ENCODE results near the gene VAMP8. TPM values are rescaled to one million over a fixed set of nuclear protein-coding genes. Genes with fewer than 3 reads are reported as not detected.
A peak's percentile ranks its signal among the peaks of the same experiment; 100 is the strongest.
"Not testable (repeated sequence)": the region's sequence is repeated elsewhere in the genome, so short reads cannot be mapped to it uniquely, and the experiment has no call there.

Gene VAMP8
- total and polyA plus RNA-seq, 2 donors (not counting 1 experiment from before 2014, with no cell fraction given): 2.3 to 80.6 TPM

DNA sequence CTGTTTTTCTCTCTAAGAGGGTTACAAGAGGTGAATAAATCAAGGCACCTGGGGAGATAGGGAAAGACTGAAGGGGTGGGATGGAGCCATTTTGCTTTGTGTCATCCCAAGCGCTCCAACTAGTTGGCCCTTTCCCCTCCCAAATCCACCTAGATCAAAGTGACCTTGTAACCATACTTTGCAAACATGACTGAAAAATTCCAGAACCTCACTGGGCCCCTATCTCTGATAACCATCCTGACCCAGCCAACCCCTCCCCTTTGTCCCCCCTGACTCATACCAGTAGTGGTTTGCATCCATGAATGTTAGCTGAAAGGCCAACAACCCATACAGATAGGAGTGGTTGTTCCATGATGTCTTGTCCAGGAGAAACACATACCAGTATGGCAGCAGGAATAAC lies 19.2 kb upstream of the VAMP8 start:
- no peak overlapping the region for H3K4me2 ChIP-seq (ENCODE audit: extremely low read depth, insufficient read depth, low read length)
- H3K4me3 ChIP-seq (replicated peaks in 1 of 4; ENCODE audit: control extremely low read depth in 1 of 4, insufficient read depth in 1 of 4, low read depth in 3 of 4, low read length in 4 of 4): no peak overlapping the region
- peaks cover 26% of the 10 kb centered on the region for H3K79me2 ChIP-seq (ENCODE audit: control insufficient read depth, insufficient read depth, low read length)
- H3K36me3 ChIP-seq (ENCODE audit: control insufficient read depth, insufficient read depth, low read length): peaks cover 20% of the 10 kb centered on the region
- no peaks in the 10 kb centered on the region for H4K20me1 ChIP-seq (ENCODE audit: control insufficient read depth, extremely low read depth, insufficient read depth, low read length)
- H3K9ac ChIP-seq (ENCODE audit: insufficient read depth, low read length): no peak overlapping the region
- no peak for DNase-seq (ENCODE audit: low read depth in 2 of 2)
- TF ChIP-seq, protein P1, sequence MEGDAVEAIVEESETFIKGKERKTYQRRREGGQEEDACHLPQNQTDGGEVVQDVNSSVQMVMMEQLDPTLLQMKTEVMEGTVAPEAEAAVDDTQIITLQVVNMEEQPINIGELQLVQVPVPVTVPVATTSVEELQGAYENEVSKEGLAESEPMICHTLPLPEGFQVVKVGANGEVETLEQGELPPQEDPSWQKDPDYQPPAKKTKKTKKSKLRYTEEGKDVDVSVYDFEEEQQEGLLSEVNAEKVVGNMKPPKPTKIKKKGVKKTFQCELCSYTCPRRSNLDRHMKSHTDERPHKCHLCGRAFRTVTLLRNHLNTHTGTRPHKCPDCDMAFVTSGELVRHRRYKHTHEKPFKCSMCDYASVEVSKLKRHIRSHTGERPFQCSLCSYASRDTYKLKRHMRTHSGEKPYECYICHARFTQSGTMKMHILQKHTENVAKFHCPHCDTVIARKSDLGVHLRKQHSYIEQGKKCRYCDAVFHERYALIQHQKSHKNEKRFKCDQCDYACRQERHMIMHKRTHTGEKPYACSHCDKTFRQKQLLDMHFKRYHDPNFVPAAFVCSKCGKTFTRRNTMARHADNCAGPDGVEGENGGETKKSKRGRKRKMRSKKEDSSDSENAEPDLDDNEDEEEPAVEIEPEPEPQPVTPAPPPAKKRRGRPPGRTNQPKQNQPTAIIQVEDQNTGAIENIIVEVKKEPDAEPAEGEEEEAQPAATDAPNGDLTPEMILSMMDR (conservative IDR thresholded peaks at IDR 0.05 in 1 of 2, IDR thresholded peaks at IDR 0.05 in 1 of 2; ENCODE audit: low read depth in 1 of 2, low read length in 2 of 2): no peak
- TF ChIP-seq EZH2 (IDR thresholded peaks at IDR 0.05; ENCODE audit: low read length, missing control alignments): no peak
- H3K27me3 ChIP-seq (ENCODE audit: control insufficient read depth, insufficient read depth, low read length): no peaks in the 10 kb centered on the region
- no peak overlapping the region for H3K27ac ChIP-seq (ENCODE audit: insufficient read depth, low read length)
- H3K4me1 ChIP-seq (ENCODE audit: control insufficient read depth, extremely low read depth, insufficient read depth, low read length): peaks cover 3% of the 10 kb centered on the region
- no peaks in the 10 kb centered on the region for H3K9me3 ChIP-seq (ENCODE audit: control insufficient read depth, insufficient read depth, low read depth, low read length)
- no peak overlapping the region for H2AFZ ChIP-seq (ENCODE audit: low read length)

DNA sequence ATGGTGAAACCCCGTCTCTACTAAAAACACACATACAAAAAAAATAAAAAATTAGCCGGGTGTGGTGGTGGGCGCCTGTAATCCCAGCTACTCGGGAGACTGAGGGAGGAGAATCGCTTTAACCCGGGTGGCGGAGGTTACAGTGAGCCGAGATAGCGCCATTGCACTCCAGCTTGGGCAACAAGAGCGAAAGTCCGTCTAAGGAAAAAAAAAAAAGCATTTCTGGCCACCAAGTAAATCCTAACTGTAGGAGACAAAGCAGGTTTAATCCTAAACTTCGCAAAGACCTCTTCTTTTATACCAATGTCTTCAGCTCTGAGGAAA lies 17.0 kb upstream of the VAMP8 start:
- Histone ChIP-seq H3K79me2 (ENCODE audit: control insufficient read depth, insufficient read depth, low read length) (peaks cover 26% of the 10 kb centered on the region), H3K27ac (ENCODE audit: insufficient read depth, low read length) (peak overlapping the region; percentile 69), H3K4me3 (replicated peaks in 1 of 4; ENCODE audit: control extremely low read depth in 1 of 4, insufficient read depth in 1 of 4, low read depth in 3 of 4, low read length in 4 of 4) (peak overlapping the region; percentile 77 to 94 (median 92)), H3K4me2 (ENCODE audit: extremely low read depth, insufficient read depth, low read length) (peak overlapping the region; percentile 96), H3K36me3 (ENCODE audit: control insufficient read depth, insufficient read depth, low read length) (peaks cover 13% of the 10 kb centered on the region)
- not testable (repeated sequence) for H2AFZ ChIP-seq (ENCODE audit: low read length); H3K27me3 ChIP-seq (ENCODE audit: control insufficient read depth, insufficient read depth, low read length); H3K9me3 ChIP-seq (ENCODE audit: control insufficient read depth, insufficient read depth, low read depth, low read length); H3K4me1 ChIP-seq (ENCODE audit: control insufficient read depth, extremely low read depth, insufficient read depth, low read length); DNase-seq (ENCODE audit: low read depth in 2 of 2); H4K20me1 ChIP-seq (ENCODE audit: control insufficient read depth, extremely low read depth, insufficient read depth, low read length); H3K9ac ChIP-seq (ENCODE audit: insufficient read depth, low read length)

DNA sequence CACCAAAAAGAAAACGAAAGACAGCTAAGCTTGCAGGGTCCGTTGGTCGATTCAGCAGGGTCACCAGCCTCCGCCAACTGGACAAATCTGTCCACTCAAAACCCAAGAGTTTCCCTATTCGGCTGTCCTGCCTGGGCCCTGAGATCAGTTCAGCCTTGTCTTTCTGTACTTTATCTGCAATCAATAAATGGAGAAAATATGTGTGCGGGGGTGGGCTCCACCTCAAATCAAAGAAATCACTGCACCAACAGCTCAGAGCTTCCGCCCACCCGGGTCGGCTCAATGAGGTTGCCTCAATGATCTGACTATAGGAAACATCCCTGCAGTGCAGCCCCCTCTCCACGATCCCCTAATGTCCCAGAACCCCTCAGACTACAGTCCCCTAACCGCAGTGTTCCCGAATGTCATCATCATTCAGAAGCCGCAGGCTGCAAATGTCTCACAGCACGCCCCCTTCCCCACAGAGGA lies 16.5 kb upstream of the VAMP8 start:
- Histone ChIP-seq H3K9me3 (ENCODE audit: control insufficient read depth, insufficient read depth, low read depth, low read length) (no peaks in the 10 kb centered on the region), H2AFZ (ENCODE audit: low read length) (no peak overlapping the region), H3K4me3 (replicated peaks in 1 of 4; ENCODE audit: control extremely low read depth in 1 of 4, insufficient read depth in 1 of 4, low read depth in 3 of 4, low read length in 4 of 4) (peak overlapping the region; percentile 77 to 94 (median 92)), H3K9ac (ENCODE audit: insufficient read depth, low read length) (peak overlapping the region; percentile 66), H4K20me1 (ENCODE audit: control insufficient read depth, extremely low read depth, insufficient read depth, low read length) (no peaks in the 10 kb centered on the region), H3K27me3 (ENCODE audit: control insufficient read depth, insufficient read depth, low read length) (no peaks in the 10 kb centered on the region), H3K4me1 (ENCODE audit: control insufficient read depth, extremely low read depth, insufficient read depth, low read length) (peaks cover 3% of the 10 kb centered on the region), H3K27ac (ENCODE audit: insufficient read depth, low read length) (peak overlapping the region; percentile 69), H3K4me2 (ENCODE audit: extremely low read depth, insufficient read depth, low read length) (peak overlapping the region; percentile 96), H3K79me2 (ENCODE audit: control insufficient read depth, insufficient read depth, low read length) (peaks cover 26% of the 10 kb centered on the region), H3K36me3 (ENCODE audit: control insufficient read depth, insufficient read depth, low read length) (peaks cover 10% of the 10 kb centered on the region)
- no peak for DNase-seq (ENCODE audit: low read depth in 2 of 2)
- TF ChIP-seq EZH2 (IDR thresholded peaks at IDR 0.05; ENCODE audit: low read length, missing control alignments): no peak
- TF ChIP-seq, protein P1 (conservative IDR thresholded peaks at IDR 0.05 in 1 of 2, IDR thresholded peaks at IDR 0.05 in 1 of 2; ENCODE audit: low read depth in 1 of 2, low read length in 2 of 2): no peak
